Neural cell (in vitro differentiated cells): ENCODE measurements around the gene SAPCD1. TPM values are rescaled to one million over a fixed set of nuclear protein-coding genes. Genes with fewer than 3 reads are reported as not detected.
A peak's percentile ranks its signal among the peaks of the same experiment; 100 is the strongest.

Experiments used
- H2AFZ ChIP-seq: fragments of 200-600, 300-800 bp; sonication (generic), shearing (Covaris generic); 2 replicates; pipeline ENCODE4 v1.6.0; 2014; ENCODE audit warnings: low read depth, mild to moderate bottlenecking, antibody characterized with exemption, low read length, moderate library complexity
- H3F3A ChIP-seq: fragments of 200-600 bp; shearing (Covaris generic); 2 replicates; pipeline ENCODE4 v1.6.1; 2016; ENCODE audit warnings: mild to moderate bottlenecking, moderate library complexity, mixed read lengths, antibody characterized with exemption, low read length; ENCODE audit not compliant: insufficient read depth, poor library complexity, severe bottlenecking
- H3K27ac ChIP-seq: fragments of 200-600, 300-800 bp; sonication (generic), shearing (Covaris generic); 2 replicates; pipeline ENCODE4 v1.5.1; 2014; ENCODE audit warnings: mild to moderate bottlenecking, low read length, moderate library complexity
- H3K27me3 ChIP-seq: fragments of 300-800, 200-600 bp; sonication (generic), shearing (Covaris generic); 2 replicates; pipeline ENCODE4 v1.6.0; 2014; ENCODE audit warnings: mild to moderate bottlenecking, low read depth, low read length, moderate library complexity; ENCODE audit not compliant: insufficient read depth
- H3K36me3 ChIP-seq: fragments of 300-800, 200-600 bp; sonication (generic), shearing (Covaris generic); 2 replicates; pipeline ENCODE4 v1.5.1; 2014; ENCODE audit warnings: mild to moderate bottlenecking, antibody characterized with exemption, low read length, moderate library complexity; ENCODE audit not compliant: insufficient read depth
- H3K4me2 ChIP-seq: fragments of 300-800, 200-600 bp; sonication (generic), shearing (Covaris generic); 2 replicates; pipeline ENCODE4 v1.6.0; 2014; ENCODE audit warnings: mild to moderate bottlenecking, low read length
- H3K4me3 ChIP-seq: fragments of 300-800, 200-600 bp; sonication (generic), shearing (Covaris generic); 2 replicates; pipeline ENCODE4 v1.5.1; 2014; ENCODE audit warnings: mild to moderate bottlenecking, low read length, moderate library complexity
- H3K79me2 ChIP-seq: fragments of 200-600 bp; shearing (Covaris generic); replicated peaks from 2 replicates; pipeline ENCODE4 v1.6.0; 2014; ENCODE audit warnings: mild to moderate bottlenecking, low read length, moderate library complexity; ENCODE audit not compliant: insufficient read depth
- H3K9ac ChIP-seq: fragments of 300-800, 200-600 bp; sonication (generic), shearing (Covaris generic); 2 replicates; pipeline ENCODE4 v1.6.1; 2016; ENCODE audit warnings: mild to moderate bottlenecking, low read length, mixed read lengths
- H3K9me2 ChIP-seq: fragments of 200-600 bp; shearing (Covaris generic); 2 replicates; pipeline ENCODE4 v1.6.1; 2016; ENCODE audit warnings: mild to moderate bottlenecking, low read length, mixed read lengths; ENCODE audit not compliant: insufficient read depth
- H3K9me3 ChIP-seq: fragments of 200-600, 300-800 bp; sonication (generic), shearing (Covaris generic); 2 replicates; pipeline ENCODE4 v1.6.1; 2016; ENCODE audit warnings: mild to moderate bottlenecking, mixed run types, low read length, moderate library complexity, mixed read lengths
- H4K20me1 ChIP-seq: fragments of 200-600 bp; shearing (Covaris generic); 2 replicates; pipeline ENCODE4 v1.6.1; 2016; ENCODE audit warnings: mild to moderate bottlenecking, mixed run types; ENCODE audit not compliant: insufficient read depth
- EP300 ChIP-seq: fragments of 450-650 bp; conservative IDR thresholded peaks from 2 replicates; pipeline ENCODE4 v1.6.1; 2014; ENCODE audit warnings: antibody characterized with exemption, mild to moderate bottlenecking, moderate library complexity; ENCODE audit not compliant: poor library complexity, severe bottlenecking
- EZH2 ChIP-seq: fragments of 200-600, 300-800 bp; shearing (Covaris generic), sonication (generic); IDR thresholded peaks from 2 replicates; pipeline ENCODE4 v1.6.1; 2014; ENCODE audit warnings: antibody characterized with exemption, low read length, borderline replicate concordance, mild to moderate bottlenecking; ENCODE audit not compliant: insufficient read depth, poor library complexity, severe bottlenecking
- MXI1 ChIP-seq: fragments of 450-650 bp; conservative IDR thresholded peaks from 2 replicates; pipeline ENCODE4 v1.6.1; 2014; ENCODE audit warnings: antibody characterized with exemption, mild to moderate bottlenecking; ENCODE audit not compliant: poor library complexity, severe bottlenecking
- POLR2AphosphoS5 ChIP-seq: IDR thresholded peaks from 2 replicates; pipeline ENCODE4 v1.6.1; 2012
- RAD21 ChIP-seq: fragments of 450-650 bp; conservative IDR thresholded peaks from 2 replicates; pipeline ENCODE4 v1.6.1; 2014; ENCODE audit warnings: antibody characterized with exemption, mild to moderate bottlenecking, moderate library complexity
- REST ChIP-seq: IDR thresholded peaks from 2 replicates; pipeline ENCODE4 v1.6.1; 2012; ENCODE audit warnings: borderline replicate concordance
- SMC3 ChIP-seq: fragments of 450-650 bp; conservative IDR thresholded peaks from 2 replicates; pipeline ENCODE4 v1.6.1; 2014; ENCODE audit warnings: antibody characterized with exemption, mild to moderate bottlenecking, moderate library complexity; ENCODE audit not compliant: poor library complexity
- TAF1 ChIP-seq: IDR thresholded peaks from 2 replicates; pipeline ENCODE4 v1.6.1; 2012; ENCODE audit warnings: low read depth
- polyA plus RNA-seq: library from polyadenylated mRNA; depleted of rRNA; stranded (reverse); fragments of >200 nt; gene quantifications from 2 replicates; pipeline ENCODE4 v1.2.3, GENCODE V29; 2014
- TF ChIP-seq, protein P1 (sequence below): fragments of 450-650 bp; IDR thresholded peaks from 2 replicates; pipeline ENCODE4 v1.5.1; 2014; ENCODE audit warnings: antibody characterized with exemption, mild to moderate bottlenecking, moderate library complexity; ENCODE audit not compliant: poor library complexity, severe bottlenecking

The SAPCD1 gene
- polyA plus RNA-seq, 1 donor from 2014 or later: not detected

DNA sequence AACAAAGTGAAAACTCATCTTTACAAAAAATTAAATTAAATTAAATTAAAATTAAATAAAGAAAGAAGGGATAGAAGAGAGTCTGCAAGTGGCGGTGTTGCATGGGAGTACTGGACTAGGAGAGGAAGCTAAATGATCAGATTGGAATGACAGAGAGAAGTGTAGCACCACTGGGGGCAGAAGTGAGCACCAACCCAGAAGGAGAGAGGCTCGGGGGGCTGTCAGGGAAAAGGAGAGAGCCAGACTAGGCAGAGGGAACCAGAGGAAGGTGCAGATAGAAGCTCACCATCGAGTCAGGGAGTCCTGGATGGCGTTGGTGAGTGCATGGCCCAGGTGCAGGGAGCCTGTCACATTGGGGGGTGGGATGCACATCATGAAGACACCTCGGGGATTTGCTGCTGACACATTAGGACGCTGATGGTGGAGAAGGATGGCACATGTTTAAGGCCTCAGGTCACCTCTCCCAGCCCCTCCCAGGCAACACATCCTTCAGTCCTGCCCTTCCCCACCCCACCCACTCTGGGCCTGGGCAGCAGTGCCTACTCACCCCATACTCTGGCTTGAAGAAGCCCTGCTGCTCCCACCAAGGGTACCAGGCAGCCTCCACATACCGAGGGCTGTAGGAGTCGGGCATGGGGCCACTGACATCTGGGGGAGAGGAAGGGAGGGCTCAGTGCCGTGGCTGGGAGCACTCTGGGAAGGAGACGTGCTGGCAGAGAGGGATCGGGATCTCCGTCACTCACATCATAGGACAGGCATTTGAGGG lies 29.1 kb downstream of the SAPCD1 start:
- no peak overlapping the region for H3K27ac ChIP-seq
- H3K9ac ChIP-seq: no peak overlapping the region
- H2AFZ ChIP-seq: no peak overlapping the region
- TF ChIP-seq, protein P1, sequence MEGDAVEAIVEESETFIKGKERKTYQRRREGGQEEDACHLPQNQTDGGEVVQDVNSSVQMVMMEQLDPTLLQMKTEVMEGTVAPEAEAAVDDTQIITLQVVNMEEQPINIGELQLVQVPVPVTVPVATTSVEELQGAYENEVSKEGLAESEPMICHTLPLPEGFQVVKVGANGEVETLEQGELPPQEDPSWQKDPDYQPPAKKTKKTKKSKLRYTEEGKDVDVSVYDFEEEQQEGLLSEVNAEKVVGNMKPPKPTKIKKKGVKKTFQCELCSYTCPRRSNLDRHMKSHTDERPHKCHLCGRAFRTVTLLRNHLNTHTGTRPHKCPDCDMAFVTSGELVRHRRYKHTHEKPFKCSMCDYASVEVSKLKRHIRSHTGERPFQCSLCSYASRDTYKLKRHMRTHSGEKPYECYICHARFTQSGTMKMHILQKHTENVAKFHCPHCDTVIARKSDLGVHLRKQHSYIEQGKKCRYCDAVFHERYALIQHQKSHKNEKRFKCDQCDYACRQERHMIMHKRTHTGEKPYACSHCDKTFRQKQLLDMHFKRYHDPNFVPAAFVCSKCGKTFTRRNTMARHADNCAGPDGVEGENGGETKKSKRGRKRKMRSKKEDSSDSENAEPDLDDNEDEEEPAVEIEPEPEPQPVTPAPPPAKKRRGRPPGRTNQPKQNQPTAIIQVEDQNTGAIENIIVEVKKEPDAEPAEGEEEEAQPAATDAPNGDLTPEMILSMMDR: peak; percentile 66
- no peak for TF ChIP-seq EP300
- no peak for TF ChIP-seq MXI1
- TF ChIP-seq SMC3: peak; percentile 52
- TF ChIP-seq RAD21: no peak
- H3K4me3 ChIP-seq: no peak overlapping the region
- no peaks in the 10 kb centered on the region for H3K9me2 ChIP-seq
- H3K27me3 ChIP-seq: no peaks in the 10 kb centered on the region
- H3K79me2 ChIP-seq: peaks cover 18% of the 10 kb centered on the region
- no peaks in the 10 kb centered on the region for H3K36me3 ChIP-seq
- no peak overlapping the region for H3K4me2 ChIP-seq
- H3K9me3 ChIP-seq: no peaks in the 10 kb centered on the region
- H4K20me1 ChIP-seq: no peaks in the 10 kb centered on the region
- no peaks in the 10 kb centered on the region for H3F3A ChIP-seq

GRCh38 chr6:31792090-31792374 lies 29.6 kb downstream of the SAPCD1 start:
- H3K9me2 ChIP-seq: no peaks in the 10 kb centered on the region
- H3K27me3 ChIP-seq: no peaks in the 10 kb centered on the region
- no peaks in the 10 kb centered on the region for H3K9me3 ChIP-seq
- H3K4me2 ChIP-seq: no peak overlapping the region
- H3K79me2 ChIP-seq: peaks cover 18% of the 10 kb centered on the region
- no peaks in the 10 kb centered on the region for H3K36me3 ChIP-seq
- H3K9ac ChIP-seq: no peak overlapping the region
- H4K20me1 ChIP-seq: no peaks in the 10 kb centered on the region
- TF ChIP-seq TAF1 (no peak), EP300 (no peak), REST (no peak), RAD21 (no peak), EZH2 (no peak), SMC3 (no peak), MXI1 (no peak), POLR2AphosphoS5 (no peak)
- TF ChIP-seq, protein P1: no peak
- no peaks in the 10 kb centered on the region for H3F3A ChIP-seq
- no peak overlapping the region for H3K4me3 ChIP-seq
- no peak overlapping the region for H3K27ac ChIP-seq
- H2AFZ ChIP-seq: no peak overlapping the region
